ENCODE data around the gene KCTD15. TPM values are rescaled to one million over a fixed set of nuclear protein-coding genes. Genes with fewer than 3 reads are reported as not detected.
A peak's percentile ranks its signal among the peaks of the same experiment; 100 is the strongest.

KCTD15 gene
- total and polyA plus RNA-seq, 4 donors, result 0.89 to 13.8 (median 8.1) TPM

DNA sequence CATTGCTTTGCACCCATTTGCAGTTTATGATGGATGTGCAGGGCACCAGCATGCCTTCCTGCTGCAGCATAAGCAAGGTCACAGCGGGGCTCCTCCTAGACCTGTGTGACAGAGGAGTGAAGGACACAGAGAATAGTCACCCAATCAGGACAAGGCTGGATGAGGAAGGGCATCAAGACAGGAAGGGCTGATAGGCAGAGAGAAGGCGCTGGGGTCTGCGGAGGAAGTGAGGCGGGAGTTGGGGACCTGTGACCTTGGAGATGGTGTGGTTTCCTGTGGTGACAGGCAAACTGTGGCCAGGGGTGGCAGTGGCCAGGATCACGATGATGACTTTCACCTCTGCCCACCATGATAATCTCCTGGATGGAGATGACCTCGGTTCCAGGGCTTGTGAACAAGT, 16.4 kb upstream of the KCTD15 start:
- Histone ChIP-seq H3K9me3 (ENCODE audit: control insufficient read depth in 4 of 4, low read length in 3 of 4) (no peaks in the 10 kb centered on the region), H3K4me3 (ENCODE audit: low read depth in 1 of 3, low read length in 3 of 3) (no peak overlapping the region), H3K27ac (ENCODE audit: low read depth in 1 of 2, low read length in 2 of 2) (no peak overlapping the region), H3K4me1 (ENCODE audit: control insufficient read depth in 4 of 4, insufficient read depth in 4 of 4, low read length in 3 of 4) (peaks cover 0 to 16% (median 5%) of the 10 kb centered on the region in 4 donors), H3K27me3 (ENCODE audit: control insufficient read depth in 4 of 4, insufficient read depth in 4 of 4, low read length in 3 of 4) (peaks cover 0 to 4% (median 0%) of the 10 kb centered on the region in 4 donors), H3K36me3 (ENCODE audit: control insufficient read depth in 4 of 4, insufficient read depth in 3 of 4, low read depth in 1 of 4, low read length in 3 of 4) (no peaks in the 10 kb centered on the region), H3K9ac (ENCODE audit: low read depth in 1 of 2, low read length in 2 of 2) (no peak overlapping the region)
- DNase-seq (ENCODE audit: low spot score), result no peak
- 38% methylated on average over 6 of the region's 6 CpGs for WGBS
- peak; percentile 88 for TF ChIP-seq NR2F2 (IDR thresholded peaks at IDR 0.05)
- TF ChIP-seq SP1 (IDR thresholded peaks at IDR 0.05), result no peak

DNA sequence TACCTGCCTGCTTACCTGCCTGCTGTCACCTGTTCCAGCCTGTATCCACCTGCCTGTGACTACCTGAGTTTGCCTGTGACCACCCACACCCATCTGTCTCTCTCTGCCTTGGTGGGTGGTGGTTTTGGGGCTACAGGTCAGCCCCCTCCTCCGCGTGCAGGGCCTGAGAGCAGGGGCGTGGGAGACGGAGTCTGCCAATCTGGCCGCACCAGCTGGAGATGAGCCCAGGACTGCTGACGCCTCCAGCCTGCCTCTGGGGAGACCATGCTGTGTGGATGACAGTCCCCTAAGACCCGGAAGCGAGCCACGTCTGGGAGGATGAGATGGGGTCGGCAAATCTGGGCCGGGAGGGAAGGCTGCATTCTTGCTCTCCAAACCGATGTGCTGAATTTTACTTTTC, 15.9 kb upstream of the KCTD15 start:
- peaks cover 0 to 16% (median 5%) of the 10 kb centered on the region in 4 donors for H3K4me1 ChIP-seq (ENCODE audit: control insufficient read depth in 4 of 4, insufficient read depth in 4 of 4, low read length in 3 of 4)
- no peak for TF ChIP-seq RXRA (IDR thresholded peaks at IDR 0.05)
- H3K9ac ChIP-seq (ENCODE audit: low read depth in 1 of 2, low read length in 2 of 2), result no peak overlapping the region
- H3K36me3 ChIP-seq (ENCODE audit: control insufficient read depth in 4 of 4, insufficient read depth in 3 of 4, low read depth in 1 of 4, low read length in 3 of 4), result no peaks in the 10 kb centered on the region
- WGBS, result 59% methylated on average over 12 of the region's 12 CpGs
- H3K27ac ChIP-seq (ENCODE audit: low read depth in 1 of 2, low read length in 2 of 2), result no peak overlapping the region
- no peak overlapping the region for H3K4me3 ChIP-seq (ENCODE audit: low read depth in 1 of 3, low read length in 3 of 3)
- peaks cover 0 to 4% (median 0%) of the 10 kb centered on the region in 4 donors for H3K27me3 ChIP-seq (ENCODE audit: control insufficient read depth in 4 of 4, insufficient read depth in 4 of 4, low read length in 3 of 4)
- no peak for DNase-seq (ENCODE audit: low spot score)
- no peaks in the 10 kb centered on the region for H3K9me3 ChIP-seq (ENCODE audit: control insufficient read depth in 4 of 4, low read length in 3 of 4)

DNA sequence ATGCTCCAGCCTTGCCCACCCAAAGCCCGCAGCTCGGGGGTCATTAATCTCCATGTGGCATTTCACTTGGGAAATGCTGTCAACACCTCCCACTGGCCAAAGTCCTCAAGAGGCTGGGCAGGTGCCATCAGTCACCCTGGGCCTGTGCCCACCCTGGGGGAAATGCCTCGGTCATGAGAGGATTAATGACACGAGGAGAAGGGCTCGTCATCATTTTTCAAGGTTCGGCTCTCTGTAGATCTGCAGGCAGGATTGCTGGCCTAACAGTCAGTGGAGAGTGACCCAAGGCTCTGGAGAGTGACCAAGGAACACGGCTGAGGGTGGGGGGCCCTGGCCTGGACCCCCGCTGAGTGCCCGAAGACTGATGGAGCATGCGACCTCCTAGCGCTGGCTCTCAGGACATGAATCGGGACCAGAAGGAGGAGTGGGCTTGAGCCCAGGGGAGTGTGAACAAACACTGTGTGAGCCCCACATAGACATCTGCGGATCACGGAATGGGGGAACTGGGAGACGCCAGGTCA, 15.2 kb upstream of the KCTD15 start:
- Histone ChIP-seq H3K9me3 (ENCODE audit: control insufficient read depth in 4 of 4, low read length in 3 of 4) (no peaks in the 10 kb centered on the region), H3K36me3 (ENCODE audit: control insufficient read depth in 4 of 4, insufficient read depth in 3 of 4, low read depth in 1 of 4, low read length in 3 of 4) (no peaks in the 10 kb centered on the region), H3K27me3 (ENCODE audit: control insufficient read depth in 4 of 4, insufficient read depth in 4 of 4, low read length in 3 of 4) (peaks cover 0 to 4% (median 0%) of the 10 kb centered on the region in 4 donors), H3K4me1 (ENCODE audit: control insufficient read depth in 4 of 4, insufficient read depth in 4 of 4, low read length in 3 of 4) (peaks cover 0 to 16% (median 5%) of the 10 kb centered on the region in 4 donors), H3K4me3 (ENCODE audit: low read depth in 1 of 3, low read length in 3 of 3) (no peak overlapping the region), H3K9ac (ENCODE audit: low read depth in 1 of 2, low read length in 2 of 2) (no peak overlapping the region), H3K27ac (ENCODE audit: low read depth in 1 of 2, low read length in 2 of 2) (no peak overlapping the region)
- TF ChIP-seq HNF4A (conservative IDR thresholded peaks at IDR 0.05) (no peak), NR2F2 (IDR thresholded peaks at IDR 0.05) (no peak), SP1 (IDR thresholded peaks at IDR 0.05) (no peak), EGR1 (IDR thresholded peaks at IDR 0.05; ENCODE audit: low read depth in 2 of 2) (no peak)
- TF ChIP-seq, protein P1, sequence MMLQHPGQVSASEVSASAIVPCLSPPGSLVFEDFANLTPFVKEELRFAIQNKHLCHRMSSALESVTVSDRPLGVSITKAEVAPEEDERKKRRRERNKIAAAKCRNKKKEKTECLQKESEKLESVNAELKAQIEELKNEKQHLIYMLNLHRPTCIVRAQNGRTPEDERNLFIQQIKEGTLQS (IDR thresholded peaks at IDR 0.05), result no peak
- 74% methylated on average over 15 of the region's 15 CpGs for WGBS
- no peak for DNase-seq (ENCODE audit: low spot score)

DNA sequence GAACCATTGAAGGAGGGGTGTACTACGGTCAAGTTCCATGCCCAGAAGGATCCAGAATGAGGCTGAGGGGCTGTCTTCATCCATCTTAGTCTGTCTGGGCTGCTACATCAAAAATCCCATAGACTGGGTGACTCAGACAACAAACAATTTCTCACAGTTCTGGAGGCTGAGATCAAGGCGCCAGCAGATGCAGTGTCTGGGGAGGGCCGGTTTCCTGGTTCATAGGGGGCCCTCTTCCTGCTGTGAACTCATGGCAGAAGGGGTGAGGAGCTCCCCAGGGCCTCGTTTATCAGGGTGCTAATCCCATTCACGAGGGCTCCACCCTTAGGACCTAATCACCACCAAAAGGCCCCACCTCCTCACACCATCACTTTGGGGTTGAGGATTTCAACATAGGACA, 14.7 kb upstream of the KCTD15 start:
- TF ChIP-seq, protein P2, sequence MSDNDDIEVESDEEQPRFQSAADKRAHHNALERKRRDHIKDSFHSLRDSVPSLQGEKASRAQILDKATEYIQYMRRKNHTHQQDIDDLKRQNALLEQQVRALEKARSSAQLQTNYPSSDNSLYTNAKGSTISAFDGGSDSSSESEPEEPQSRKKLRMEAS (IDR thresholded peaks at IDR 0.05), result no peak
- TF ChIP-seq YY1 (IDR thresholded peaks at IDR 0.05), result no peak
- no peak for TF ChIP-seq RAD21 (IDR thresholded peaks at IDR 0.05)
- TF ChIP-seq TAF1 (conservative IDR thresholded peaks at IDR 0.05), result no peak
- no peak for TF ChIP-seq HNF4G (IDR thresholded peaks at IDR 0.05)
- TF ChIP-seq, protein P3, sequence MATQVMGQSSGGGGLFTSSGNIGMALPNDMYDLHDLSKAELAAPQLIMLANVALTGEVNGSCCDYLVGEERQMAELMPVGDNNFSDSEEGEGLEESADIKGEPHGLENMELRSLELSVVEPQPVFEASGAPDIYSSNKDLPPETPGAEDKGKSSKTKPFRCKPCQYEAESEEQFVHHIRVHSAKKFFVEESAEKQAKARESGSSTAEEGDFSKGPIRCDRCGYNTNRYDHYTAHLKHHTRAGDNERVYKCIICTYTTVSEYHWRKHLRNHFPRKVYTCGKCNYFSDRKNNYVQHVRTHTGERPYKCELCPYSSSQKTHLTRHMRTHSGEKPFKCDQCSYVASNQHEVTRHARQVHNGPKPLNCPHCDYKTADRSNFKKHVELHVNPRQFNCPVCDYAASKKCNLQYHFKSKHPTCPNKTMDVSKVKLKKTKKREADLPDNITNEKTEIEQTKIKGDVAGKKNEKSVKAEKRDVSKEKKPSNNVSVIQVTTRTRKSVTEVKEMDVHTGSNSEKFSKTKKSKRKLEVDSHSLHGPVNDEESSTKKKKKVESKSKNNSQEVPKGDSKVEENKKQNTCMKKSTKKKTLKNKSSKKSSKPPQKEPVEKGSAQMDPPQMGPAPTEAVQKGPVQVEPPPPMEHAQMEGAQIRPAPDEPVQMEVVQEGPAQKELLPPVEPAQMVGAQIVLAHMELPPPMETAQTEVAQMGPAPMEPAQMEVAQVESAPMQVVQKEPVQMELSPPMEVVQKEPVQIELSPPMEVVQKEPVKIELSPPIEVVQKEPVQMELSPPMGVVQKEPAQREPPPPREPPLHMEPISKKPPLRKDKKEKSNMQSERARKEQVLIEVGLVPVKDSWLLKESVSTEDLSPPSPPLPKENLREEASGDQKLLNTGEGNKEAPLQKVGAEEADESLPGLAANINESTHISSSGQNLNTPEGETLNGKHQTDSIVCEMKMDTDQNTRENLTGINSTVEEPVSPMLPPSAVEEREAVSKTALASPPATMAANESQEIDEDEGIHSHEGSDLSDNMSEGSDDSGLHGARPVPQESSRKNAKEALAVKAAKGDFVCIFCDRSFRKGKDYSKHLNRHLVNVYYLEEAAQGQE (IDR thresholded peaks at IDR 0.05), result no peak
- no peak for TF ChIP-seq NR2F2 (IDR thresholded peaks at IDR 0.05)
- TF ChIP-seq SP1 (IDR thresholded peaks at IDR 0.05), result no peak
- TF ChIP-seq, protein P4, sequence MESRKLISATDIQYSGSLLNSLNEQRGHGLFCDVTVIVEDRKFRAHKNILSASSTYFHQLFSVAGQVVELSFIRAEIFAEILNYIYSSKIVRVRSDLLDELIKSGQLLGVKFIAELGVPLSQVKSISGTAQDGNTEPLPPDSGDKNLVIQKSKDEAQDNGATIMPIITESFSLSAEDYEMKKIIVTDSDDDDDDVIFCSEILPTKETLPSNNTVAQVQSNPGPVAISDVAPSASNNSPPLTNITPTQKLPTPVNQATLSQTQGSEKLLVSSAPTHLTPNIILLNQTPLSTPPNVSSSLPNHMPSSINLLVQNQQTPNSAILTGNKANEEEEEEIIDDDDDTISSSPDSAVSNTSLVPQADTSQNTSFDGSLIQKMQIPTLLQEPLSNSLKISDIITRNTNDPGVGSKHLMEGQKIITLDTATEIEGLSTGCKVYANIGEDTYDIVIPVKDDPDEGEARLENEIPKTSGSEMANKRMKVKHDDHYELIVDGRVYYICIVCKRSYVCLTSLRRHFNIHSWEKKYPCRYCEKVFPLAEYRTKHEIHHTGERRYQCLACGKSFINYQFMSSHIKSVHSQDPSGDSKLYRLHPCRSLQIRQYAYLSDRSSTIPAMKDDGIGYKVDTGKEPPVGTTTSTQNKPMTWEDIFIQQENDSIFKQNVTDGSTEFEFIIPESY (IDR thresholded peaks at IDR 0.05), result no peak
- TF ChIP-seq RXRA (IDR thresholded peaks at IDR 0.05), result no peak
- TF ChIP-seq JUND (IDR thresholded peaks at IDR 0.05), result no peak
- TF ChIP-seq EGR1 (IDR thresholded peaks at IDR 0.05; ENCODE audit: low read depth in 2 of 2), result no peak
- no peak for TF ChIP-seq FOXA1 (IDR thresholded peaks at IDR 0.05)
- TF ChIP-seq, protein P5, sequence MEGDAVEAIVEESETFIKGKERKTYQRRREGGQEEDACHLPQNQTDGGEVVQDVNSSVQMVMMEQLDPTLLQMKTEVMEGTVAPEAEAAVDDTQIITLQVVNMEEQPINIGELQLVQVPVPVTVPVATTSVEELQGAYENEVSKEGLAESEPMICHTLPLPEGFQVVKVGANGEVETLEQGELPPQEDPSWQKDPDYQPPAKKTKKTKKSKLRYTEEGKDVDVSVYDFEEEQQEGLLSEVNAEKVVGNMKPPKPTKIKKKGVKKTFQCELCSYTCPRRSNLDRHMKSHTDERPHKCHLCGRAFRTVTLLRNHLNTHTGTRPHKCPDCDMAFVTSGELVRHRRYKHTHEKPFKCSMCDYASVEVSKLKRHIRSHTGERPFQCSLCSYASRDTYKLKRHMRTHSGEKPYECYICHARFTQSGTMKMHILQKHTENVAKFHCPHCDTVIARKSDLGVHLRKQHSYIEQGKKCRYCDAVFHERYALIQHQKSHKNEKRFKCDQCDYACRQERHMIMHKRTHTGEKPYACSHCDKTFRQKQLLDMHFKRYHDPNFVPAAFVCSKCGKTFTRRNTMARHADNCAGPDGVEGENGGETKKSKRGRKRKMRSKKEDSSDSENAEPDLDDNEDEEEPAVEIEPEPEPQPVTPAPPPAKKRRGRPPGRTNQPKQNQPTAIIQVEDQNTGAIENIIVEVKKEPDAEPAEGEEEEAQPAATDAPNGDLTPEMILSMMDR (IDR thresholded peaks at IDR 0.05; ENCODE audit: low read depth, low read length, missing input control), result no peak
- 59% methylated on average over 5 of the region's 5 CpGs for WGBS
- DNase-seq (ENCODE audit: low spot score), result no peak

More for the DNA sequence above, 14.7 kb upstream of the KCTD15 start:
- H3K9ac ChIP-seq (ENCODE audit: low read depth in 1 of 2, low read length in 2 of 2), result no peak overlapping the region
- H3K4me3 ChIP-seq (ENCODE audit: low read depth in 1 of 3, low read length in 3 of 3), result no peak overlapping the region
- peaks cover 0 to 16% (median 5%) of the 10 kb centered on the region in 4 donors for H3K4me1 ChIP-seq (ENCODE audit: control insufficient read depth in 4 of 4, insufficient read depth in 4 of 4, low read length in 3 of 4)
- H3K36me3 ChIP-seq (ENCODE audit: control insufficient read depth in 4 of 4, insufficient read depth in 3 of 4, low read depth in 1 of 4, low read length in 3 of 4), result no peaks in the 10 kb centered on the region
- no peaks in the 10 kb centered on the region for H3K9me3 ChIP-seq (ENCODE audit: control insufficient read depth in 4 of 4, low read length in 3 of 4)
- no peak overlapping the region for H3K27ac ChIP-seq (ENCODE audit: low read depth in 1 of 2, low read length in 2 of 2)
- peaks cover 0 to 4% (median 0%) of the 10 kb centered on the region in 4 donors for H3K27me3 ChIP-seq (ENCODE audit: control insufficient read depth in 4 of 4, insufficient read depth in 4 of 4, low read length in 3 of 4)
